GM18858 (cell line): ENCODE data around the gene LRFN2.

ENCODE experiments used
- ATAC-seq: cut with Tn5 transposase; IDR thresholded peaks from one replicate; pipeline ENCODE4 v1.9.1; 2021; ENCODE audit not compliant: unreplicated experiment

LRFN2 gene

DNA sequence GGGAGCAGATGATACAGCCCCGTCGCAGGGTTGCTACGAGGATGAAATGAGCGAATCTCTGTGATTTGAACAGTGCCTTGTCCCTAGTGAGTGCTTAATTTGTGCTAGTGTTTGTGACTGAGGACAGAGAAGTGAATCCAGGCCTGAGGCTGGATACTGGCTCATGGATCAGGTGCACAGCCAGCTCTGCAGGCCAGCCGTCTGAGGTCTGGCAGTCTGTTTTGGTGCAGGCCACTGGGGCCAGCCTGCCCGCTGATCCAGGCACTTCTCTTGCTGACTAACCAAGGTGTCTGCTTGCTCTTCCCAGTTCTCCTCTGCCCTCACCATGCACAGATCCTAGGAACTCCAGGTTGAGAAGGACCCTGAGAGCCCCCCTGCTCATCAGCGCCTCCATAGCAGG lies 181.0 kb downstream of the LRFN2 start:
- ATAC-seq, result no peak

DNA sequence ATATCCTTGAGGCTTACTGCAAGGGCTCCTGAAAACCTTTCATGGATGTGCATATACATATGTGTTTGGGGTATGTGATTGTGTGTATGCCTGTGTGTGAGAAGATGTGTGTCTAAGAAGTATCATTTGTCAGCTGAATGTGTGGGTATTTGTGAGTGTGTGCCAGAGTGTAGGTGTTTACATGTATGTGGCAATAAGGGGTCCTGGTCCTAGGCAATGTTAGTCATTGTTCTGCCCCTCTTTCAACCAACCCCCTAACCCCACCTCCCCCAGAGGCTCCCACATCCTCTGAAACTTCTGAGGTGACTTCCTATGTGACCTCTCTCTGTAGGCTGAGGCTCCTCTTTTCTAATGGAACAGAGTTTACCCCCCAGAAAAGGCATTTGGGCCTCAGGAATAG lies 186.4 kb downstream of the LRFN2 start:
- ATAC-seq, result no peak

DNA sequence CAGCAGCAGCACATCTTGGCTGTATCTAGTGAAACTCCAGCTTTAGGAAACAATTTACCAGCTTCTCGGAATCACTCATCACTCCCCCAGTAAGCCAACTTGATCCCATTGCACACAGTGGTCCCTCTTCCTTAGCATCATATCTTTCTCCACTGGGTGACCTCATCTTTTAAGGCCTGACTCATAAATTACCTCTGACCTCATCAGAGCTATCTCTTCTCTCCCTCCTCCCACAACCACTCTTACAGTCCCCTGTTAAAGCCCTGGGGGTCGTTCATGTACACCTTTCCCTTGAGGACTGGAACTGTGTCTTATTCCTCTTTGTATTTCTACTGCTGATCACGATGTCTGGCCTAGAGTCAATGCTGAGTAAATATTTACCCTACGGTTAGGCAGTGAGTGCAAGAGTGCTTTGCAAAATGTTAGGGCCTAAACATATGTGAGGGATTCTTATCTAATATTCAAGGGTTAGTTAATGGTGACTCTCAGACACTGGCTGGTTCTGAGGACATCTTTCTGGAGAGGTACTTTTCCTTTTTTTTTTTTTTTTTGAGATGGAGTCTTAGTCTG lies 187.2 kb downstream of the LRFN2 start:
- no peak for ATAC-seq

DNA sequence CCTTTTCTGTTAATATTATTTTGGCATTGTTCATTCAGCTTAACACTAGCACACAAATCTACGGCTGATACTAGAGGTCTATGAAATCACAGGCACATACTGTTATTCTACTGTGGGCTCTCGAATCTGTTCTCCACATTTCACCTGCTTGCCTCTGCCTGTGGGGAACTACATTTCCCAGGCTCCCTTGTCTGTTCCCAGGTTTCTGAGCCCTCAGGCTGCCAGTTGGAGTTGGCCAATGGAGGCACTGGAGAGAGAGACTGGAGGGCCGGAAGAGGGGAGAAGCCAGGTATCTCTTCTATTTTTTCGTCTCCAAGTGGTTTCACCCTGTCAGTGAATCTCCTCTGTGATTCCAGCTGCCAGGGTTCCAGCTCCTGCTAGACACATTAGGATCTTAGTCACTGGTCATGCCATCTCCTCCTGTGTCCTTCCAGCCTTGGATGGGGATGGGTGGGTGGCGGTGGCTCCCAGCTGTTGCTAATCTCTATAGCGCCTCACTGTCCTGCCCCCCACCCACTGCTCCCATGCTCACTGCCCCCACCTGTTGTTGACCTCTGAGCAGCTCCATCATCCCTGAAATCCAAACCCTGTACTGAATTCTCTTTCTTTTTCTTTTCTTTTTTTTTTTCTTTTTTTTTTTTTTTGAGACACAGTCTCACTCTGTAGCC lies 188.2 kb downstream of the LRFN2 start:
- ATAC-seq, result no peak

DNA sequence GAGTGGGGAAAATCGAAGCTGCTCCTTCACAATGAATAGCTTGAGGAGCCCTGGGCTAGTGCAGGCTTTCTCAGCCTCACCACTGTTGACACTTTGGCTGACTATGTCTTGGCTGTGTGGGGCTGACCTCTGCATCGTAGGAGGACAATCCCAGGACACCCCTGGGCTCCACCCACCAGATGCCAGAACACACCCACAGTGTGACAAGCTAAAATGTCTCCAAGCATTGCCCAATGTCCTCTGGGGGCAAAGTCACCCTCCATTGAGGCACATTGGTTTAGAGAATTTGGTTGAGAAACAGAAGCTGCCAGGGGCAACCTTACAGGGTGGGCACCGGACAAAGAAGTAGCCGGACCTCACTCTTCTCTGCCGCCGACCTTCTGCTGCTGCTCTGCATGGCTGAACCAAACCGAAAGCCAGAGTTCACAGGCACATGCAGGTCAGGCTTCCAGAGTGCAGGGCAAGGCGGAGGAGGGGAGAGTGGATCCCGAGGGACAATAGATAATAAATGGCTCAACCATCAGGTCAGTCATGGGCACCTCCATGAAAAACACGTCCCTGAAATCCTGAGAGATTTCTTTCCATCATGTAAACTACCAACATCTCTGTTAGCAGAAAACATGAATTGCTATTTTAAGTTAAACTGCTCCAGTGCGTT lies 189.0 kb downstream of the LRFN2 start:
- ATAC-seq, result no peak

DNA sequence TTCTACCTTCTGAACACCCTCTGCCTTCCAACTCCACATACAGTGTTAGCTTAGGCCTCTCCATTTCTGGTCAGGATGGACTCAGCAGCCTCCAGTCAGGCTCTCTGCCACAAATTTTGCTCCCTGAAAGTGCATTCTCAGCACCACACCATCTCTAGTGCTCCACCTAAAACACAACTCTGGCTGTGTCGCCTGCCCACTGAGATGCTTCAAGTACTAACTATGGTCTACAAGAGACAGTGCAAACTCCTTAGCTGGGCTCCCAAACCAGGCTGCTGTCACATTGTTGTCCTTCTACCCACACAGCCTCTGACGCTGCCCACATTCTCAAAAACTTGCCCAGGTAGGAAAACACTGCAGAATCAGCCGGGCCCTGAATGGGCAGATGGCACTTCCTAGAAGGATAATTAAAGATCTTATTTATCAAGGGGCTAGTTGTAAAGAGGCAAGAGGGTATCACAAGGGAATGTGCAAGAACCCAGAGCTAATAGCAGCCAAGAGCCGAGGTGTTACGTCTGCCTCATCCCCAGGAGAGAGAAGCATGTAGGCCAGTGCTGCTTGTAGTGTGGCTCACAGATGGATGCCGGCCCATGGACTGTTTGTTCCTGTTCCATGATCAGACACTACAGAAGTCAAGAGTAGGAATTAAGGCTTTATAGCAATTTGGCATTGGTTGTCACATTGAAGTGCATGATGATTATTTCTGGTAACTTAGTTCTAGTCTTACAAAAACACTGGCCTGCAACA lies 189.7 kb downstream of the LRFN2 start:
- no peak for ATAC-seq

DNA sequence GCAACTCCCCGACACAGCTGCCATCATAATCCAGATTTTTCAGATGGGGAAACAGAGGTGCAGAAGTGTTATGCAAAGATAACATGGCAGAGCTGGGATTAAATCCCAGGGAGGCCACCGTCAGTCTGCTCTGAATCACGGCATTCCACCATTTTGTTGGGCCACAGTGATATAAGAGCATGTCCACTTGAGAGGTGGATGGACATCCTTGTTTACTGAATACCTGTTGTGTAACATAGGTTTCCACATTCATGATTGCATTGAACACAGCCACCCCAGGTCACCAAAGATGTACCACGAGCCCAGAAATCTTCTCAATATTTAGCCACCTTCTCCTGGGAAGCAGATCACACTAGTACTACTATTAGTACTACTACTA lies 191.5 kb downstream of the LRFN2 start:
- ATAC-seq, result no peak

DNA sequence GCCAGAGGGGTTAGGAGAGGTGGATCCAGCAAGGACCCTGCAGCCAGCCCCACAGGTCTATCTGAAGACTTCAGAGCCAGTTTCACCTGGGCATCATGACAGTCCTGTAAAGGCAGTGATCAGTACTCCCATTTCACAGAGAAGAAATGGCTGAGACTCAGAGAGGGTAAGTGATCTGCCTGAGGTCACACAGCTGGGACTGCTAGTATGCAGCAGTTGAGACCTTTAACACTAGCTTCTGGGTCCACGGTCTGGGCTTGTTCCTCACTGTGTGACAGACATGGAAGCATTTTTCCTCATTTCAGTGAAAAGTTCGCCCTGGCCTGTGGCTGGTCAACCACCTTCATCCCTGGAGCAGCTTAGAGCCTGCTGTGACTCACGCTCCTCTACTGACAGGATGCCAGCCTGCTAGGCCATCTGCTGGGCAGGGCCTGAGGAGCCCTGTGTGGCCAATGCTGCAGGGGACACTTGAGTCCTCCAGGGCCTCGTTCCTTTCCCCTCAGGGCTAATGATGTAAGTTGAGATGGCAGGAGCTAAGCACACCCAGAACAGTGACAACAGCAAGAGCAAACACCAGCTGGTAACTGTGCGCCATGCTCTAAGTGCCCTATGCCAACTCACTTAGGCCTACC lies 192.0 kb downstream of the LRFN2 start:
- no peak for ATAC-seq

DNA sequence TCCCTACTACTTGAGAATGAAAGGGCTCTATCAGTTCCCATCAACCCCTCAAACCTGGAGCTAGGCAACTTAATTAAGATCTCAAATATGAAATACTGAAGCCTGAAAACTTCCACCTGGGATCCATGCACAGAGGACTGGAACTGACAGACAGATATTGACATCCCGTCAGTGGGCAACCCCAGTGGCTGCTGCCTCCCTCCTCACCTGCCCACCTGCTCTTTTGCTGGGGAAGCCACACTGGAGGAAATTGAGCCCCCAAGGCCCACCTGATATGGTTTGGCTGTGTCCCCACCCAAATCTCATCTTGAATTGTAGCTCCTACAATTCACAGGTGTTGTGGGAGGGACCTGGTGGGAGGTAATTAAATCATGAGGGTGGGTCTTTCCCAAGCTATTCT lies 192.8 kb downstream of the LRFN2 start:
- no peak for ATAC-seq

DNA sequence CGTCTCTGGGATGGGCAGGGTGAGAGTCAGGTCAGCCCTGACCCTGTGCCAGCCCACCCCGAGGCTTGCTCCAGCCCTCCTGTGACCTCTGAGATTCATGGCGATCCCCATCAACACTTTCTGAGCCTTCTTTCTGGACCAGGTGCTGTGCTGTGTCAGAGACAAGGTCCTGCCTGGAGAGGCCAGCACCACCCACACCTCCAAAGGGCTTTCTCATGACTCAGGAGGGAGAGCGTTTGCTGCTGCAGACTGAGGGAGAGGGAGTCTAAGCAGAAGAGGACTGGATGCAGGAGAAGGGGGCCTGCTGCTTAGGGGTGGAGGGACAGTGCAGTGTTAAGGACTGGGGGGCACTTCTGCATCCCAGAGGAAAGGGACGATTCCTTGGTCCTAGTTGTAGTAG lies 193.5 kb downstream of the LRFN2 start:
- no peak for ATAC-seq

DNA sequence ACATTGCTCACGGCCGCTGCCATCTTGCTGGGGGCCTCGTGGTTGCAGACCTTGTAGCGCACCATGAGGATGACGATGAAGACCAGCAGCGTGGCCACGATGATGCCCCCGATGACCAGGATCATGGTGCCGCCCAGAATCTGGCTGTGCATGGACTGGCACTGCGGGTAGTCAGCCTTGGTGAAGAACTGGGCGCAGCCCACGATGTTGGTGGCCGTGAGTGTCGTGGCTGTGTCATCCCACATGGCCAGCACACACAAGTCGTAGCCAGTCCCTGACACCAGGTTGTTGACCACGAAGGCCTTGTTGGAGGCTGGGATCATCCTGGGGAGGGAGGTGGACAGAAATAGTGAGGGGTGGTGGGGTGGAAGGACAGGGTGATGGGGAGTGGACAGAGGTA lies 194.6 kb downstream of the LRFN2 start:
- no peak for ATAC-seq

DNA sequence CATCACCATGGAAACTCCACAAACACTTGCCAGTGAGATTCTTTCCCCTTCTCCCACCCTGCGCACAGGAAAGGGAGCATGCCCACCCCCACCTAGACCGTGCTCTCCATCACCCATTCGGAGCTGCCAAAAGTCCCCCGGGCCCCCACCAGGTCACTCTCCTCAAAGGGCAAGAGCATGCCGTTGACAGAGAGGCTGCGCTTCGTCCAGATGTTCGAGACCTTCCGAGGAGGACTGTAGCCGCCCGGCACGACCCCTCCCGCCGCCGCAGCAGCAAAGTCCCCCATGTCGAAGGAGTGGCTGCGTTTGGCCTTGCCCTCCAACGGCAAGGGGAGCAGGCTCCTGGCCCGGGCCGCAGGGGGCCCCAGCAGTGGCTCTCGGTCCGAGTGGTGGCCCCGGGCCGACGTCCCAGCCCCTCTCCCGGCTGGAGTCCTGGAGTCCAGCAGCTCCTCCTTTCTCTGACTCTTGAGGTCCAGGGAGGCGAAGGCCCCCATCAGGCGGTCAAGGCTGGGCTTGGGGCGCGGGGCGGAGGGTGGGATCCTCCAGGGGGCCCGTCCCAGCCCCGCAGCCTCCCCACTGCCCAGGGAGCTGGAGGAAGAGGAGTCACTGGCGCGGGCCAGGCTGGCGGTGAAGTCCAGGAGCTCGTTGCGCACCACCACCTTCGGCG lies 195.2 kb downstream of the LRFN2 start:
- ATAC-seq, result no peak

DNA sequence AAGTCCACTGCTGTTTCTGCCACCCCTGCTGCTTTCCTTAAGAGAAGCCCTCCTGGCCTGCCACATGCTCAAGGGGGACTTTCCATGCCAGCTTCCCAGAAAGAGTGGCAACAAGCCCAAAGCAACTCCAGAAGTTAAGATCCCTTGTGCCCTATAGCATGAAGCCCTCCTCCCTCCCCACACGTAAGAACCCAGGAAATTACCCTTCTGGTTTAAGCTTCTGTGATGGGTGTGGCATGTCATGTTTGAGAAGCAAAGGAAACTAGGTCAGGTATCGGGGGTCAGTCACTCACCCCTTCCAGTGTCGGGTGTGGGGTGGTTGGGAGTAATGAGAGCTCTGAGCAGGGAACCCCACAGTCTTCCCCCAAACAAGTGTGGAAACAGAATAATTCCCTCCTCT lies 196.1 kb downstream of the LRFN2 start:
- no peak for ATAC-seq

DNA sequence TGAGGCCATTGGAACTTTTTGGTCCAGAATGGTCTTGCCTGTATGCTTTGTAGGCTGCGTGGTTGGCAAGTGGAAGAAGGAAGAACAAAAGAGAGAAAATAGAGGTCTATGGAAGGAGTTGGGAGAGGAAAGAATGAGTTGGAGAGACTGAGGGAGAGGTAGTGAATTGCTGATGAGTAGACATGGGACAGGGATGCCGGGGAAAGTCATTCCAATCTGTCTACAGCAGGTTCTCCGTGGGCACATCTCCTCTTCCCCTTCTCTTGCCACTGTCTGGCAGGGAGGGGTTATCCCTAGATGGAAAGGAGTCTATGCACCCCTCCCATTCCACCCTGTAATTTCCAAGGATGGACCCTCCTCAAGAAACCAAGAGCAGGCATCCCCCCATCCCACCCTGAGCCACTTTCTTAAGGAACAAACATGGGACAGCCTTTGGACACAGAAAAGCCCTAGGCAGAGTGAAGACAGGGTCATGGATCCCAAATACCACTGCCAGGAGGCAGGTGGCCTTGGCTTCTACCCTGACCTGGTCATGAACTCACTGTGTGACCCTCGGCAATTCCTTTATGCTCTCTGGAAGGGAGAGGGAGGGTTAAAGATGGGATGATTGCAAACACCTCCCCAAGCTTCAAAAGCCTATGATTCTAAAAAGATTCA lies 196.9 kb downstream of the LRFN2 start:
- no peak for ATAC-seq

DNA sequence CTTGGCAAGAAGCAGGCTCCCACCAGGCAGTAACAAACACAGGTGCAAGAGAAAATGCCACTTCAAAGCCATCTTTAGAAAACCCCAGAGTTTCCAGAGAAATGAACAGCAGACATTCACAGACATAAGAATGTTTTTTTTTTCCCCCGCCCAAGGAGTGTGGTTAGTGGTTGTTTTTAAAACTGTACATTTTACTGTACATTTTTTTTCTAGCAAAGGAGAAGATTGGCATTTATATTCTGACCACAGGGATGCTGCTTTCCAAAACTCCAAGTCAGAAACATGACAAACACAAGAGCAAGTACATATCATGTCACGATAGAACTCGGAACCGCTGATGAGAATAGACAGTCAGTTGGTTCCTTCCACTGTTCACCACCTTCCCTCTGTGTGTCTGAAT lies 197.9 kb downstream of the LRFN2 start:
- no peak for ATAC-seq

DNA sequence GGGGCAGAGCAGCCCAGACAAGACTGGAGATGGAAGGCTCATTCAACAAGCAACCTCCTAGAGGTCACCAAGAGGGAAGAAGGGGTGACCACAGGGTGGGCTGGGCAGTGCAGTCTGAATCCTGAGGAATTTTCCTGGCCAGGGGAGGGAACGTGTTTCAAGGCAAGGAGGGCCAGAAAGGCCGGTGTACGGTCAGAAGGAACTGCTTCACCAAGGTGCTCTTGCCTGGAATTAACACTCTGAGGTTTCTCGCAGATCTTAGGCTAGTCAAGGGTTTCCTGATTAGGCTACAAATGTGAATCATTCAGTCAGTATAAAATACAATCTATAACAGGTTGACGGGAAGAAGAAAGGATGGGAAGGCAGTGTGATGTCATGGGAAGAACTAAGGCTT lies 199.3 kb downstream of the LRFN2 start:
- ATAC-seq, result no peak

DNA sequence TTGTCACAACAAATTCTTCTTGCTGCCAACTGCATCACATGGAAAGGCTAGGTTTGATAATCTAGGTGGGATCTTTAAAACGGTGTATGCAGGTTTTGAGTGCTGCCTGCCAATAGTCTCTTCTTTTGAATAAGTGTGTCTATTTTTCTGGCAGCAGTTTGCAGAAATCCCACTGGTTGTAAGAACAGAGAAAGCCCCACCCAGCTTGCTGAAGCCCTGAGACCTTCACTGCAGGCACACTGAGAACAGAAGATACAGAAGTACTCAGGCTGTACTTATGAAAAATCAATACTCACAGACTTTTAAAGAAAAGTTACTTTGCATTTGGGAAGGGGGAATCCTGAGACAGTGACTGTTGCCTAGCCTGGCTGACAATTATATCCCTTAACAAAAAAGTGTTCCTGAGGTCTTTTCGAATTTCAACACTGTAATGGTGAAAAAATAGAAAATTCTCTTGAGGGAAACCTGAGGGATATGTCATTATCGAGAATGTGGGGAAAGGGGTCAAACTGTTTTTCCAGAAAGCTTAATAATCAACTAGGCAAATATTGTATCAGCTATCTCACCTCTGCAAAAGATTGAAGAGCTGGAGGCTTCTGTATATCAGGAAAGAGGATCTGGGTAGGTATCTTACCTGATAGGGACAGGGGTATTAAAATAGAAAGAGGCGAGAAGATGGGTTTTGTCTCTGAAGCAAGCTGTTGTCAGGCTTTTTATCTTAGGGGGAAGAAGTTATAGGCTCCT lies 199.9 kb downstream of the LRFN2 start:
- no peak for ATAC-seq

DNA sequence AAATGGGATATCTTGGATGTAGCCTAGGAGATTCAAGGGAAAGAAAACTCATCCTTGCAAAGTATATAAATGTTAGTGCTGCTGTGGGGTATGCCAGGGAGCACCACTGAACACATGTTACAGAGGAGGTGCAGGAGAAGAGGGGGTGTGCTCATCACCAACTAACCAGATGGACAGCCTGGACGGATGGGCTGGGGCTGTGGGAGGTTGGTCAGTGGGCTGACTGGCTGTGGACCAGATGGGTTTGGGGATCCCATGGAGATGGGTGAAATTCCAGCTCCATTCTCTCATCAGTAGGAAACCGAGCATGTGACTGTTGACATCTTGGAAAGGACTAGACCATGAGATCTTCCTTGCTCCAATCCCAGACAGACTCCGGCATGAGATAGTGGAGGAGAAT lies 201.0 kb downstream of the LRFN2 start:
- no peak for ATAC-seq

DNA sequence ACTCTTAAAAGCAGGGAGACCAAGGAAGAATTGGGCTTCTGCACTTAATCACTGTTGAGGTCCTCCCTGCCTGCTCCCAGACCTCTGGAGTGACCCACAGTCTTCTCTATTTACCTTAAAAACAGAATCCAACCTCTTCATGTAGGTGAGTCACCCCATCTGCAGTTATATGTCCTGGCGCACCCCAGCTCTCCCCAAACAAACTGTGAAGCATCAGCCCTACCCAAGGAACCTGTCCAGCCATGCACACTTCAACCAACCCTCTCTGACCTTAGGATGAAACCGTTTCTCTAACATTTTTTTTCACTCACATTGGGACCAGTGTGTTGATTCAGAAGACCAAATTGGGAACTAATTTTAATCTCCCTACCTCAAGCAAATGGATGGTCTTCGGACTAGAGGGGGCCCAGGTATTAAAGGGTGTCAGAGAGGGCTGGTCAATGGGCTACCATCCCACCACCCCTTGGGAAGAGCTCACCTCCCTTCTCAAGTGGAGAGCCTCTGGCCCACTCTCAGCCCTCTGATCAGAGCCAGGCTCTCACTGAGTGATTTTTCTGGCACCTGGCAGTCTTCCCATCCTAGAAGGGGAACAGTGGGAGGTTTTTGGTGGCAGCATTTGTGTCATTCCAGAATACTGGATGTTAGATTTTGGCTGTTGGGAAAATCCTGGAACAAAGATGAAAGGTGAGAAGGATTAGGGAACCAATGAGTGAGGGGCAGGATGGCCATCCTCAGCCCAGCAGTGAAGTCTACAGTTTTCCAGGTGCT lies 203.6 kb downstream of the LRFN2 start:
- no peak for ATAC-seq
